BJ (cell line): Measurements from ENCODE around the gene CCL1. TPM values are rescaled to one million over a fixed set of nuclear protein-coding genes. Genes with fewer than 3 reads are reported as not detected.

Experiments
- CTCF ChIA-PET: fragments of 350-600 bp; formaldehyde crosslinking; extraction: SDS; loops from one replicate; lab custom pipeline; 2021; ENCODE audit warnings: antibody characterized with exemption, inconsistent platforms; lab: Yijun Ruan, JAX
- POLR2A ChIA-PET: fragments of 300-600 bp; sonication (Branson Sonifier 250); formaldehyde crosslinking; extraction: SDS; loops from one replicate; lab custom pipeline; 2021; ENCODE audit warnings: antibody characterized with exemption; lab: Charles Lee
- DNase-seq: peaks from one replicate; pipeline ENCODE4 v3.0.0-alpha.2; 2011; ENCODE audit warnings: low read depth
- H3K27me3 ChIP-seq: 2 replicates; pipeline ENCODE4 v1.6.0; 2011; ENCODE audit warnings: low read length; ENCODE audit not compliant: control insufficient read depth, insufficient read depth
- H3K36me3 ChIP-seq: 2 replicates; pipeline ENCODE4 v1.5.1; 2011; ENCODE audit warnings: low read length; ENCODE audit not compliant: control insufficient read depth, insufficient read depth
- H3K4me3 ChIP-seq: 2 replicates; pipeline ENCODE4 v1.5.1; 2011; ENCODE audit warnings: low read depth, mild to moderate bottlenecking, control low read depth, low read length
- polyA plus RNA-seq: library from polyadenylated mRNA; depleted of rRNA; stranded (reverse); fragments of >200 nt; gene quantifications from 2 replicates; pipeline ENCODE4 v1.2.3, GENCODE V29; 2011
- TF ChIP-seq, protein P1 (sequence below): IDR thresholded peaks from 2 replicates; pipeline ENCODE4 v1.5.1; 2011; ENCODE audit warnings: low read depth, mild to moderate bottlenecking, control low read depth, inconsistent platforms, low read length, moderate library complexity; ENCODE audit not compliant: insufficient read depth

Gene CCL1
- polyA plus RNA-seq, 1 experiment: not detected

GRCh38 chr17:34389126-34389750 lies 26.2 kb upstream of the CCL1 start:
- ChIA-PET CTCF (interaction anchor here (1.3 kb wide), 1 partner anchor 31 kb away, joined by 3 read pairs; no protein-coding TSS in a partner anchor), POLR2A (no interaction called here)

GRCh38 chr17:34387566-34387965 lies 24.5 kb upstream of the CCL1 start:
- POLR2A ChIA-PET: no interaction called here
- DNase-seq: no peak
- TF ChIP-seq, protein P1, sequence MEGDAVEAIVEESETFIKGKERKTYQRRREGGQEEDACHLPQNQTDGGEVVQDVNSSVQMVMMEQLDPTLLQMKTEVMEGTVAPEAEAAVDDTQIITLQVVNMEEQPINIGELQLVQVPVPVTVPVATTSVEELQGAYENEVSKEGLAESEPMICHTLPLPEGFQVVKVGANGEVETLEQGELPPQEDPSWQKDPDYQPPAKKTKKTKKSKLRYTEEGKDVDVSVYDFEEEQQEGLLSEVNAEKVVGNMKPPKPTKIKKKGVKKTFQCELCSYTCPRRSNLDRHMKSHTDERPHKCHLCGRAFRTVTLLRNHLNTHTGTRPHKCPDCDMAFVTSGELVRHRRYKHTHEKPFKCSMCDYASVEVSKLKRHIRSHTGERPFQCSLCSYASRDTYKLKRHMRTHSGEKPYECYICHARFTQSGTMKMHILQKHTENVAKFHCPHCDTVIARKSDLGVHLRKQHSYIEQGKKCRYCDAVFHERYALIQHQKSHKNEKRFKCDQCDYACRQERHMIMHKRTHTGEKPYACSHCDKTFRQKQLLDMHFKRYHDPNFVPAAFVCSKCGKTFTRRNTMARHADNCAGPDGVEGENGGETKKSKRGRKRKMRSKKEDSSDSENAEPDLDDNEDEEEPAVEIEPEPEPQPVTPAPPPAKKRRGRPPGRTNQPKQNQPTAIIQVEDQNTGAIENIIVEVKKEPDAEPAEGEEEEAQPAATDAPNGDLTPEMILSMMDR: no peak
- Histone ChIP-seq H3K4me3 (no peak overlapping the region), H3K27me3 (no peaks in the 10 kb centered on the region), H3K36me3 (no peaks in the 10 kb centered on the region)
- CTCF ChIA-PET: interaction anchor here (1.1 to 1.5 kb wide), 3 partner anchors 10 to 19 kb away, joined by 3 to 5 read pairs (median 3); no protein-coding TSS in a partner anchor

More at GRCh38 chr17:34389126-34389750, 26.2 kb upstream of the CCL1 start:
- DNase-seq: no peak
- Histone ChIP-seq H3K27me3 (no peaks in the 10 kb centered on the region; the same call in 1 of the 2 replicates), H3K4me3 (no peak overlapping the region), H3K36me3 (no peaks in the 10 kb centered on the region)
- TF ChIP-seq, protein P1: no peak

DNA sequence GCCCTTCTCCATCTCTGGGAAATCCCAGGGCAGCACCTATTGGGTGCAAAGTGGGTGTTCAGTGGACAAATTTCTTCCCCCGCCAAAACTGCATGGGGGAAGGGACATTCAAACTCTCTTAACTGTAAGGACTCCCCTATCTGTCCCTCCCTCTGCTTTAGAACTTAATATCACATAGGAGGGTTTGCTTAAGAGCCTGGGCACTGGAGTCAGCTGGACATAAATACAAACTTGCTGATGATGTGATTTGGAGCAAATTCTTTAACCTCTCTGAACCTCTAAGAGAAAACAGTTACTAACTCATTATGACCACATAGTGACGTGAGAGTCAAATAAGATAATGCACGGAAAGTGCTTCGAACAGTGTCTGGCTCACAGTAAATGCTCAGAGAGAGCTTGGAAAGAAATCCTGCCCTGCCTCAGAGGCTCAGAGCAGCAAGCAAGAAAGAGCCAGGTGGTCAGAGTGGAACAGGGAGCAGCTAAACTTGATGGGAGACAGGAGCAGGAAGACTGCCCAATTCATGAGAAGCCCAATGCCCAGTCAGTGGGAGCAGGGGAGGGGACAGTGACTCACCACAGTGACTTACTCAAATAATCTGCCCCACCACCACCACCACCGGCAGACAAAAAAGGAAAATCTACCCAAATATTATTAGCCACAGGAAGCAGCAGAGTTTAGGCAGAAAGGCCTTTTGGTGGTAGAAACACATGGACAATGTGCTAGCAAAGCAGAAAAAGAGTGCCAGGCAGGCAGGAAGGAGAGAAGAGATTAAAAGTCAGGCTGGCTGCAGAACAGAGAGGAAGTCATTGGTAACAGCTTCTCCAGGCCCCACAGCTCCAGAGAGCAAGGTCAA lies 23.9 kb upstream of the CCL1 start:
- POLR2A ChIA-PET: no interaction called here
- H3K4me3 ChIP-seq: no peak overlapping the region
- TF ChIP-seq, protein P1: no peak
- no peaks in the 10 kb centered on the region for H3K36me3 ChIP-seq
- CTCF ChIA-PET: interaction anchor here (1.1 to 1.5 kb wide), 3 partner anchors 10 to 19 kb away, joined by 3 to 5 read pairs (median 3); no protein-coding TSS in a partner anchor
- no peak for DNase-seq
- H3K27me3 ChIP-seq: no peaks in the 10 kb centered on the region

GRCh38 chr17:34386343-34386696 lies 23.3 kb upstream of the CCL1 start:
- Histone ChIP-seq H3K4me3 (no peak overlapping the region), H3K36me3 (no peaks in the 10 kb centered on the region), H3K27me3 (no peaks in the 10 kb centered on the region)
- ChIA-PET CTCF (interaction anchor here (1.5 kb wide), 1 partner anchor 20 kb away, joined by 5 read pairs; no protein-coding TSS in a partner anchor), POLR2A (no interaction called here)
- TF ChIP-seq, protein P1: no peak
- DNase-seq: no peak
